ENCODE data around the gene TNS3.

DNA sequence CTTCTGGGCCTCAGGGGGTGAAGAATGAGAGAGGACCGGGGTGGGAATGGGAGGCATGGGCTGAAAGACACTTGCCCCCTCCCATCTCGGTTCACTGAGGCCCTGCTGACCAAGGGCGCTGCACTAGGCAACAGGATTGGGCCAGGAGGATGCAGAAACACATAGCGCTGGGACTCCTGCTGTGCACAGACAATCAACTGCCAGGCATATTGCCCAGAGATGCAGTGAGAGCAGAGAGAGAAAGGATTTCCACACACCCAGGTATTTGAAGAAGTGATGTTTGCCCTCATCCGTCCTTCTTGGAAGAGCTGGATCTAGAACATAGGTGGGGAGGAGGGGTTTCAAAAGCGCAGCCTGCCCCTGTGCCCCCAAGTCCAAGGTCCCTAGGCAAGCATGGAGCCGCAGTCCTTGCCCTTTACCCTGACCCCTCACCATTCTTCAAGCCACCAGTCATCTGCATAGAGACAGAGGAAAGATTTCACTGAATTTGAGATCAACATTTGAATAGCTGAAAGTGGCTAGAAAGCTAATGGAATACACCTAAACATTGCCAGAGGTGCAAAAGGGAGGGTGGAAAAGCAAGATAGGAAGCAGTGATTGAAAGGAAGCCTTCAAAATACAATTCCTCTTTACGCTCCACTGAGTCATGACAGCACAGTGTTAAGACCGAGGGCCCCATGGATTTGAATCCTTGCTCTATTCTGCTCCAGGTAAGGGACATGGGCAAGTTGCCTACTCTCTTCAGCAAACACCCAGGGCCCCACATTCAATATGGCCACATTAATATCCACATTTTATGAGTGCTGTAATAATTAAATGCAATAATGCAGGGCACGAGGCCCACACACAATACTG, 44.2 kb upstream of the TNS3 start:
- TF ChIP-seq, protein P1, sequence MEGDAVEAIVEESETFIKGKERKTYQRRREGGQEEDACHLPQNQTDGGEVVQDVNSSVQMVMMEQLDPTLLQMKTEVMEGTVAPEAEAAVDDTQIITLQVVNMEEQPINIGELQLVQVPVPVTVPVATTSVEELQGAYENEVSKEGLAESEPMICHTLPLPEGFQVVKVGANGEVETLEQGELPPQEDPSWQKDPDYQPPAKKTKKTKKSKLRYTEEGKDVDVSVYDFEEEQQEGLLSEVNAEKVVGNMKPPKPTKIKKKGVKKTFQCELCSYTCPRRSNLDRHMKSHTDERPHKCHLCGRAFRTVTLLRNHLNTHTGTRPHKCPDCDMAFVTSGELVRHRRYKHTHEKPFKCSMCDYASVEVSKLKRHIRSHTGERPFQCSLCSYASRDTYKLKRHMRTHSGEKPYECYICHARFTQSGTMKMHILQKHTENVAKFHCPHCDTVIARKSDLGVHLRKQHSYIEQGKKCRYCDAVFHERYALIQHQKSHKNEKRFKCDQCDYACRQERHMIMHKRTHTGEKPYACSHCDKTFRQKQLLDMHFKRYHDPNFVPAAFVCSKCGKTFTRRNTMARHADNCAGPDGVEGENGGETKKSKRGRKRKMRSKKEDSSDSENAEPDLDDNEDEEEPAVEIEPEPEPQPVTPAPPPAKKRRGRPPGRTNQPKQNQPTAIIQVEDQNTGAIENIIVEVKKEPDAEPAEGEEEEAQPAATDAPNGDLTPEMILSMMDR (conservative IDR thresholded peaks at IDR 0.05 in 1 of 2, IDR thresholded peaks at IDR 0.05 in 1 of 2; ENCODE audit: extremely low read depth in 1 of 2, insufficient read depth in 1 of 2, low read depth in 1 of 2, low read length in 2 of 2) = no peak
- TF ChIP-seq EZH2 (IDR thresholded peaks at IDR 0.05; ENCODE audit: borderline replicate concordance, low read length) = no peak
